Caco-2 (cell line): Measurements from ENCODE around the gene TPX2. TPM values are rescaled to one million over a fixed set of nuclear protein-coding genes. Genes with fewer than 3 reads are reported as not detected.

Source experiments
- BruUV-seq: library from RNA; stranded (reverse); fragments of 400-500 nt; replicated peaks from 2 replicates; lab custom pipeline; 2021; lab: Mats Ljungman, UMichigan
- CTCF ChIA-PET: fragments of 300-600 bp; sonication (Branson Sonifier 250); formaldehyde crosslinking; loops from one replicate; lab custom pipeline; 2022; ENCODE audit warnings: antibody characterized with exemption; lab: Charles Lee
- POLR2A ChIA-PET: fragments of 300-600 bp; sonication (Branson Sonifier 250); formaldehyde crosslinking; loops from one replicate; lab custom pipeline; 2022; ENCODE audit warnings: antibody characterized with exemption; lab: Charles Lee
- DNase-seq, 2 experiments: peaks; one replicate each; pipeline versions ENCODE4 v3.0.0 to v3.0.0-alpha.2; 2020 to 2022
- H3K27me3 ChIP-seq: replicated peaks from 2 replicates; pipeline ENCODE4 v1.6.0; 2011; ENCODE audit warnings: low read length; ENCODE audit not compliant: control insufficient read depth, insufficient read depth
- H3K36me3 ChIP-seq: 2 replicates; pipeline ENCODE4 v1.5.1; 2011; ENCODE audit warnings: low read length; ENCODE audit not compliant: control insufficient read depth, insufficient read depth
- H3K4me1 ChIP-seq: fragments of 250-450 bp; sonication (Bioruptor Pico); 2 replicates; pipeline ENCODE4 v1.5.1; 2020; ENCODE audit warnings: mild to moderate bottlenecking
- H3K4me3 ChIP-seq: 2 replicates; pipeline ENCODE4 v1.5.1; 2011; ENCODE audit warnings: low read depth, mild to moderate bottlenecking, control low read depth, low read length
- H3K9me3 ChIP-seq: fragments of 250-450 bp; sonication (Bioruptor Pico); 2 replicates; pipeline ENCODE4 v1.5.1; 2020; ENCODE audit warnings: mild to moderate bottlenecking, moderate library complexity
- H3K27ac Mint-ChIP-seq: one replicate; pipeline ENCODE4 v1.8.0; 2022; ENCODE audit warnings: mixed read lengths; ENCODE audit not compliant: unreplicated experiment
- H3K27me3 Mint-ChIP-seq: one replicate; pipeline ENCODE4 v1.8.0; 2022; ENCODE audit warnings: mixed read lengths; ENCODE audit not compliant: insufficient read depth, unreplicated experiment
- H3K36me3 Mint-ChIP-seq: one replicate; pipeline ENCODE4 v1.8.0; 2022; ENCODE audit warnings: mild to moderate bottlenecking, mixed read lengths; ENCODE audit not compliant: insufficient read depth, unreplicated experiment
- H3K4me1 Mint-ChIP-seq: one replicate; pipeline ENCODE4 v1.8.0; 2022; ENCODE audit warnings: low read depth, mixed read lengths; ENCODE audit not compliant: unreplicated experiment
- H3K4me3 Mint-ChIP-seq: one replicate; pipeline ENCODE4 v1.8.0; 2022; ENCODE audit warnings: mild to moderate bottlenecking, moderate library complexity, mixed read lengths; ENCODE audit not compliant: unreplicated experiment
- H3K9me3 Mint-ChIP-seq: one replicate; pipeline ENCODE4 v1.8.0; 2022; ENCODE audit warnings: mixed read lengths; ENCODE audit not compliant: unreplicated experiment
- intact Hi-C: fragments of 100-400 bp; cut with micrococcal nuclease; formaldehyde crosslinking; loops from one replicate; pipeline ENCODE4 v1.10.0; 2022; ENCODE audit not compliant: unreplicated experiment
- total RNA-seq: library from RNA; stranded (reverse); gene quantifications from 2 replicates; pipeline ENCODE4 v1.2.3, GENCODE V29; 2022
- TF ChIP-seq, protein P1 (sequence below), 2 experiments: fragments of 200-600 bp in 1 of 2; IDR thresholded peaks; 1 replicate in 1 of 2; 2 replicates in 1 of 2; pipeline versions ENCODE4 v1.5.1 to v1.8.0; 2011 to 2022; ENCODE audit warnings: antibody characterized with exemption in 1 of 2, control low read depth in 1 of 2, inconsistent platforms in 1 of 2, low read depth in 1 of 2, low read length in 1 of 2, mild to moderate bottlenecking in 1 of 2, moderate library complexity in 1 of 2; ENCODE audit not compliant: insufficient read depth in 1 of 2, severe bottlenecking in 1 of 2, unreplicated experiment in 1 of 2

Gene TPX2
- total RNA-seq, 1 experiment from 2014 or later, result 237 TPM

DNA sequence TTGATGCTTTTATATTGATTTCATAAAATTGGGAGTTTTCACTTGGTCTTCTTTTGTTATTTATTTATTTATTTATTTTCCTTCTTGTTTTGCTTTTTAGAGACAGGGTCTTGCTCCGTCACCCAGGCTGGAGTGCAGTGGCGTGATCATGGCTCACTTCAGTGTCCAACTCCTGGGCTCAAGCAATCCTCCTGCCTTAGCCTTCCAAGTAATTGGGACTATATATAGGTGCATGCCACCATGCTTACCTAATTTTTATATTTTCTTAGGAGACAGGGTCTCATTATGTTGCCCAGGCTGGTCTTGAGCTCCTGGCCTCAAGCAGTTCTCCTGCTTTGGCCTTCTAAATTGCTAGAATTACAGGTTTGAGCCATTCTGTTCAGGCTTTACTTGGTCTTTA lies 41.7 kb downstream of the TPX2 start:
- BruUV-seq, result no TSS peak
- no peaks in the 10 kb centered on the region for H3K27me3 ChIP-seq
- Mint-ChIP-seq H3K36me3 (peaks cover 92% of the 10 kb centered on the region), H3K4me3 (no peak overlapping the region), H3K4me1 (no peaks in the 10 kb centered on the region), H3K27ac (no peak overlapping the region), H3K27me3 (no peaks in the 10 kb centered on the region), H3K9me3 (no peaks in the 10 kb centered on the region)
- ChIA-PET CTCF (no interaction called here), POLR2A (no interaction called here)
- no peak for DNase-seq
- H3K4me1 ChIP-seq, result no peaks in the 10 kb centered on the region
- intact Hi-C loops, result no loop called here
- H3K9me3 ChIP-seq, result no peaks in the 10 kb centered on the region
- TF ChIP-seq, protein P1, sequence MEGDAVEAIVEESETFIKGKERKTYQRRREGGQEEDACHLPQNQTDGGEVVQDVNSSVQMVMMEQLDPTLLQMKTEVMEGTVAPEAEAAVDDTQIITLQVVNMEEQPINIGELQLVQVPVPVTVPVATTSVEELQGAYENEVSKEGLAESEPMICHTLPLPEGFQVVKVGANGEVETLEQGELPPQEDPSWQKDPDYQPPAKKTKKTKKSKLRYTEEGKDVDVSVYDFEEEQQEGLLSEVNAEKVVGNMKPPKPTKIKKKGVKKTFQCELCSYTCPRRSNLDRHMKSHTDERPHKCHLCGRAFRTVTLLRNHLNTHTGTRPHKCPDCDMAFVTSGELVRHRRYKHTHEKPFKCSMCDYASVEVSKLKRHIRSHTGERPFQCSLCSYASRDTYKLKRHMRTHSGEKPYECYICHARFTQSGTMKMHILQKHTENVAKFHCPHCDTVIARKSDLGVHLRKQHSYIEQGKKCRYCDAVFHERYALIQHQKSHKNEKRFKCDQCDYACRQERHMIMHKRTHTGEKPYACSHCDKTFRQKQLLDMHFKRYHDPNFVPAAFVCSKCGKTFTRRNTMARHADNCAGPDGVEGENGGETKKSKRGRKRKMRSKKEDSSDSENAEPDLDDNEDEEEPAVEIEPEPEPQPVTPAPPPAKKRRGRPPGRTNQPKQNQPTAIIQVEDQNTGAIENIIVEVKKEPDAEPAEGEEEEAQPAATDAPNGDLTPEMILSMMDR (IDR thresholded peaks at IDR 0.05; ENCODE audit: insufficient read depth in 1 of 2, low read depth in 1 of 2, low read length in 1 of 2, severe bottlenecking in 1 of 2, unreplicated experiment in 1 of 2), result no peak
- H3K36me3 ChIP-seq, result peaks cover 14% of the 10 kb centered on the region
- H3K4me3 ChIP-seq, result no peak overlapping the region

DNA sequence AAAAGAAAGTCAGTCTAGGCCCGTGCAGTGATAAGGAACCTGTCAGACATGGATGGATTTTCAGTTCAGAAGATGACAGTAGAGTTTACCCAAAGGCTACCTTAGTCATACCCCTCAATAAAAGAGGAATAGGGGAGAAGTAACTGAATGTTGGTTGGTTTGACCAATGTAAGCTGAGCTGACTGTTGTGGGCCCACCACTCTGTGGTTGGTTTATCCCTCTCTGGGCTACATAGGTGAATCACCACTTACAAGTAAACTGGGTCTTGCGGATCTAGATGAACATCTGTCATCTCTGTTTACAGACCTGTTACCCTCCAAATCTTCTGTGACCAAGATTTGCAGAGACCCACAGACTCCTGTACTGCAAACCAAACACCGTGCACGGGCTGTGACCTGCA lies 42.9 kb downstream of the TPX2 start:
- ChIA-PET POLR2A (no interaction called here), CTCF (no interaction called here)
- H3K4me1 ChIP-seq, result no peaks in the 10 kb centered on the region
- TF ChIP-seq, protein P1 (IDR thresholded peaks at IDR 0.05; ENCODE audit: insufficient read depth in 1 of 2, low read depth in 1 of 2, low read length in 1 of 2, severe bottlenecking in 1 of 2, unreplicated experiment in 1 of 2), result no peak
- H3K36me3 ChIP-seq, result peaks cover 16% of the 10 kb centered on the region
- Mint-ChIP-seq H3K4me3 (no peak overlapping the region), H3K27ac (no peak overlapping the region), H3K36me3 (peaks cover 92% of the 10 kb centered on the region), H3K4me1 (no peaks in the 10 kb centered on the region), H3K9me3 (no peaks in the 10 kb centered on the region), H3K27me3 (no peaks in the 10 kb centered on the region)
- DNase-seq, result no peak
- BruUV-seq, result no TSS peak
- intact Hi-C loops, result no loop called here
- no peaks in the 10 kb centered on the region for H3K9me3 ChIP-seq
- no peaks in the 10 kb centered on the region for H3K27me3 ChIP-seq
- H3K4me3 ChIP-seq, result no peak overlapping the region

DNA sequence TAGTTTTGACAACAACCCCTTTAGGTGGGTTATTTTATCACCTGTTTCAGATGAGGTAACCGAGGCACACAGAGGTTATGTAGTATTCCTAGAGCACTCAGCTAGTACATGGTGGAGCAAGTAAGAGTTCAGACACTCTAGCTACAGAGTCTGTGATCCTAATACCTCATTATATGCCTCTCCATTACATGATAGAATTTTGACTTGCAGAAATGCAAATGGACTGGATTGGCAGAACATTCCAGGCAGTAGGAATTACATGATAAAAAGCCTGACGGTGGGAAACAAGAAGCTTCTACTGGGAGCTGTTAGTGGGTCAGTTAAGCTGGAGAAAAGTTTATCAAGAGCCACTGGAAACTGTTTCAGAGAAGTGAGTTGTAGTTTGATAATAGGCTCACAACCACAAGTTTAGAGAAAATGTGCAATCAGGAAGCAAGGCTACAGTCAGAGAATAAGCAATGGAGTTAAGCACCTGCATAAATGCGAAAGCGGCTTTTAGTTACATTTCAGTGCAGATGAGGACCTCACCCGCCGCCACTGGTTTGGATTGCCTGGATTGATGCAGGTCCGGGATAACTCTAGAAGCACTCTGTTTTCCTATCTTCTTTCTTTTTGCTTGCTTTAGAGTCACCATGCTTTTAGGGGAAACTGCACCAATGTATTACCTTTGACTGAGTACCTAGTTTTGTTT lies 45.4 kb downstream of the TPX2 start:
- H3K4me3 ChIP-seq, result no peak overlapping the region
- Mint-ChIP-seq H3K9me3 (no peaks in the 10 kb centered on the region), H3K4me1 (peaks cover 18% of the 10 kb centered on the region), H3K36me3 (peaks cover 91% of the 10 kb centered on the region), H3K4me3 (no peak overlapping the region), H3K27me3 (no peaks in the 10 kb centered on the region), H3K27ac (no peak overlapping the region)
- TF ChIP-seq, protein P1 (IDR thresholded peaks at IDR 0.05; ENCODE audit: insufficient read depth in 1 of 2, low read depth in 1 of 2, low read length in 1 of 2, severe bottlenecking in 1 of 2, unreplicated experiment in 1 of 2), result no peak
- no peaks in the 10 kb centered on the region for H3K27me3 ChIP-seq
- CTCF ChIA-PET, result interaction anchor here (0.8 kb wide), 1 partner anchor 72 kb away, joined by 3 read pairs; no protein-coding TSS in a partner anchor
- peaks cover 17% of the 10 kb centered on the region for H3K4me1 ChIP-seq
- POLR2A ChIA-PET, result no interaction called here
- H3K9me3 ChIP-seq, result no peaks in the 10 kb centered on the region
- peaks cover 11% of the 10 kb centered on the region for H3K36me3 ChIP-seq
- no peak for DNase-seq
- intact Hi-C loops, result no loop called here
- TSS peak; percentile 4 for BruUV-seq
